HUES48 (cell line): Measurements from ENCODE around the gene KIT.

ENCODE experiments used
- H3K27ac ChIP-seq: one replicate; pipeline ENCODE4 v1.7.0; 2013; ENCODE audit warnings: low read depth, low read length, inconsistent platforms
- H3K27me3 ChIP-seq: 2 replicates; pipeline ENCODE4 v1.6.1; 2013; ENCODE audit warnings: mild to moderate bottlenecking, low read length; ENCODE audit not compliant: control insufficient read depth, insufficient read depth
- H3K36me3 ChIP-seq: 2 replicates; pipeline ENCODE4 v1.6.1; 2013; ENCODE audit warnings: low read length; ENCODE audit not compliant: control insufficient read depth, insufficient read depth
- H3K4me1 ChIP-seq: 2 replicates; pipeline ENCODE4 v1.6.1; 2013; ENCODE audit warnings: mild to moderate bottlenecking, low read length; ENCODE audit not compliant: control insufficient read depth, insufficient read depth
- H3K4me3 ChIP-seq: 2 replicates; pipeline ENCODE4 v1.5.1; 2013; ENCODE audit warnings: mild to moderate bottlenecking, low read depth, low read length
- H3K9ac ChIP-seq: 2 replicates; pipeline ENCODE4 v1.6.1; 2013; ENCODE audit warnings: mild to moderate bottlenecking, low read depth, low read length, moderate library complexity
- H3K9me3 ChIP-seq: 2 replicates; pipeline ENCODE4 v1.6.1; 2013; ENCODE audit warnings: low read length; ENCODE audit not compliant: control insufficient read depth, insufficient read depth

Gene KIT

GRCh38 chr4:54677853-54678650 lies 20.3 kb downstream of the KIT start:
- H3K27ac ChIP-seq, result no peak overlapping the region
- H3K27me3 ChIP-seq, result no peaks in the 10 kb centered on the region
- no peaks in the 10 kb centered on the region for H3K9me3 ChIP-seq
- H3K9ac ChIP-seq, result no peak overlapping the region
- no peak overlapping the region for H3K4me3 ChIP-seq
- no peaks in the 10 kb centered on the region for H3K36me3 ChIP-seq
- peaks cover 44% of the 10 kb centered on the region for H3K4me1 ChIP-seq

- no peak overlapping the region for H3K9ac ChIP-seq
- no peaks in the 10 kb centered on the region for H3K27me3 ChIP-seq
- H3K9me3 ChIP-seq, result no peaks in the 10 kb centered on the region
- H3K4me3 ChIP-seq, result no peak overlapping the region
- H3K27ac ChIP-seq, result no peak overlapping the region
- H3K4me1 ChIP-seq, result peaks cover 44% of the 10 kb centered on the region
- H3K36me3 ChIP-seq, result no peaks in the 10 kb centered on the region
These were observed 21.1 kb downstream of the KIT start for GRCh38 chr4:54678826-54679225.

GRCh38 chr4:54679813-54680212 lies 22.1 kb downstream of the KIT start:
- no peak overlapping the region for H3K9ac ChIP-seq
- no peak overlapping the region for H3K4me3 ChIP-seq
- H3K36me3 ChIP-seq, result no peaks in the 10 kb centered on the region
- H3K27ac ChIP-seq, result no peak overlapping the region
- no peaks in the 10 kb centered on the region for H3K27me3 ChIP-seq
- H3K9me3 ChIP-seq, result no peaks in the 10 kb centered on the region
- H3K4me1 ChIP-seq, result peaks cover 43% of the 10 kb centered on the region

DNA sequence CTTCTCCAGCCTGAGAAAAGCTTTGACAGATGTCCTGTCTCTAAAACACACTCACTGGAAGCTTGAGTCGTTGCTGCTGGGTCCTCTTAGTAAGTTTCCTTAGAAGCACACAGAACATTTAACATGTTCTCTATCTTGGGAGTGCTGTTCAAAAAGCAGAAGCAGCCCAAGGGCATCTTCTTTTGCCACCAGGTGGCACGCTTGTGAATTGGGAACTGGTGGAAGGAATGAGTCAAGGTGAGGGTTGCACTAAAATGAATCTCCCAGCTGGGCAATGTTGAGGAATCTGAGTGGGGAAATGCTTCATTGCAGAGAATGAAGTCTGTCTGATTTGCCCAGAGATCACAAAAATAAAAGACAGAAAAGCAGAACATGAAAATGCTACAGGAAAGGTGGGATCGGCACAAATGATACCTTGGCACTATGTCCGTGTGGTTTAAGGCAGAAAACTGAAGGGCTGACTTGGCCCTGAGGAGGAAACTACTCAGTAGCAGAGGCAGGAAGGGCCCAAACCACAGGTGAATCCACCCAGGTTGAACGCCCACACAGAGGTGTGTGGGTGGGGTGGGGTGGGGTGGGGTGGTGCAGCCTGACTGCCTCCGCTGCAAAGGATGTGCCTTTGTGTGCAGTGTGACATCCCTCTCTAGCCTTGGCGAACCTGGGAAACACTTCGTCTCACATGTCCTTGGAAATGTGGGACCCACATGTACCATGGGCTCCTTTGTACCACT lies 26.0 kb downstream of the KIT start:
- Histone ChIP-seq H3K36me3 (no peaks in the 10 kb centered on the region), H3K27ac (no peak overlapping the region), H3K9me3 (no peaks in the 10 kb centered on the region), H3K27me3 (no peaks in the 10 kb centered on the region), H3K4me1 (peaks cover 10% of the 10 kb centered on the region), H3K9ac (no peak overlapping the region), H3K4me3 (no peak overlapping the region)

DNA sequence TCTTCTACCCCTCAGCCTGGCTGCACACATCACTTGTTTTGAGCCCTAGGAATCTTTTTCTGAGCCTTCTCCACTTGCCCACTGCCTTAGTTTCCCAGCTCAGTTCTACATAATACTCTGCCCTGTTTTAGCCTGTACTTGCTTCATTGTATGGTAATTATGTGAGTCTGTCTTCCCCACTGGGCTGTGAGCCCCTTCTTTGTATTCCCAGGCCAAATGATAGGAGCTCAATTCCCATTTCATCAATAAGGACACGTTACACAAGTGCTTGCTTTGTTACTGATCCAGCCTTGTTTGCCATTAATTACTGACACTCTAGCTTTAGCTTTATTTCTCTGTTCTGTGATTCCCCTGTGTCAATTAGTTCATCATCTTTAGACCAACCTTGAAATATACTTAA lies 28.1 kb downstream of the KIT start:
- Histone ChIP-seq H3K4me1 (no peaks in the 10 kb centered on the region), H3K9ac (no peak overlapping the region), H3K27ac (no peak overlapping the region), H3K27me3 (no peaks in the 10 kb centered on the region), H3K36me3 (no peaks in the 10 kb centered on the region), H3K4me3 (no peak overlapping the region), H3K9me3 (no peaks in the 10 kb centered on the region)

DNA sequence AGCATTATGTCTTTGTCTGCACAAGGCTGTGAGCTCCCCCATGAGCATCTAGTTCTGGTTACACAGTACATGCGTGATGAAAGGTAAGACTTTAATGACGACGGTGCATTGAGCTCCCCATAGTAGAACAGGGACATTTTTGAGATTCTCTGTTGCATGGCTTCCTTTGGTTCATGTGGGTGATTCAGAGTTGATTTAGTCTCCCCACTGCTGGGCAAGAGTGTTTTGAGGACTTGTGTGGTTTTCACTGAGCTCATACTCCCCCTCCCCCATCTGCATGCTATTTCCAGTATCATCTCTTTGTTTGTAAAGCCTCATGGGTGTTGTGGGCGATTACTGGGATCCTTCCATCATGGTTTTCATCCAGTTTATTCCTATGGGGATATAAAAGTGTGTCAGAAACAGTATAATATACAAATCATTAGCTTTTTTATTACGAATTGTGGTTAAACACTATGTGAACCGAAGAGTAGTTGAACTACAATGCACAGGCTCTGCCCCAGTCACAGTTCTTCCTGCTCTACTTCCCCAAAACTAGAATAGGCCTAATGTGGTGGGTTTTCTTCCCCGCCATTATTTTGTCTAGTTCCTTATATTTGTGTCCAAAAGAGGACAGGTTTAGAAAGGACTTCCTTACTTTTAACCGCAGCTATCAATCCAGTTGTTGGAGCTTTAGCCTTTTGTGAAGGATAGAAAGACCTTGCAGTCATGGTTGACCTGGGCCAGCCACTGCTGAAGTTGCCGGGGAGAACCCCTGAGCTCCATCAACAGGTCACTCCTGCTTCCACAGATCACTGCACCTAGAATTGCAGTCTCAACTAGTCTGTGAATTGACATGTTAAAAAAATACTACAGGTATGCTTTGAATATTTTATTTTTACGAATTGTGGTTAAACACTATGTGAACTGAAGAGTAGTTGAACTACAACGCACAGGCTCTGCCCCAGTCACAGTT lies 30.4 kb downstream of the KIT start:
- Histone ChIP-seq H3K27ac (no peak overlapping the region), H3K36me3 (no peaks in the 10 kb centered on the region), H3K27me3 (no peaks in the 10 kb centered on the region), H3K9ac (no peak overlapping the region), H3K9me3 (no peaks in the 10 kb centered on the region), H3K4me3 (no peak overlapping the region), H3K4me1 (no peaks in the 10 kb centered on the region)

GRCh38 chr4:54695337-54695736 lies 37.6 kb downstream of the KIT start:
- Histone ChIP-seq H3K9me3 (no peaks in the 10 kb centered on the region), H3K4me1 (peaks cover 10% of the 10 kb centered on the region), H3K4me3 (no peak overlapping the region), H3K36me3 (peaks cover 38% of the 10 kb centered on the region), H3K9ac (no peak overlapping the region), H3K27ac (no peak overlapping the region), H3K27me3 (no peaks in the 10 kb centered on the region)

GRCh38 chr4:54695788-54696187 lies 38.0 kb downstream of the KIT start:
- Histone ChIP-seq H3K36me3 (peaks cover 38% of the 10 kb centered on the region), H3K27ac (no peak overlapping the region), H3K4me3 (no peak overlapping the region), H3K27me3 (no peaks in the 10 kb centered on the region), H3K4me1 (peaks cover 10% of the 10 kb centered on the region), H3K9ac (no peak overlapping the region), H3K9me3 (no peaks in the 10 kb centered on the region)

DNA sequence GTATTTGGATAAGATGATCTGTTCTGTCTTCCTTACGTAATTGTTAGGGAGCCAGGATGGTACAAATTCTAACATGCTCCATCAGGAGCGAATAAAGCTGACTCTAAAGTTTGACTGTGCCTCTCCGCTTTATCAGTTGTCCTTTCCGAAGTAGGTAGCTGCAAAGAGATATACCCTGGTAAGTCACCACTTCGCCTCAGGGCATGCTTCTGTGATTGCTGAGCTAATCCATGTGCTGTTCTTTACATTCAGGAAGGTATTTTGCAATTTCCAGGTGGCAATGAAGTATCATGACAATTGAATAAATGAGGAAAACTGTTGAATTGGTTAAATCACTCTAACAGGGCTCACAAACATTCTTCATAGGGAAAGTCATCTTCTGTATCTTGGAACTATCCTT lies 38.9 kb downstream of the KIT start:
- Histone ChIP-seq H3K4me1 (peaks cover 10% of the 10 kb centered on the region), H3K27me3 (no peaks in the 10 kb centered on the region), H3K36me3 (peaks cover 38% of the 10 kb centered on the region), H3K9ac (no peak overlapping the region), H3K27ac (no peak overlapping the region), H3K4me3 (no peak overlapping the region), H3K9me3 (no peaks in the 10 kb centered on the region)

GRCh38 chr4:54700986-54701385 lies 43.2 kb downstream of the KIT start:
- Histone ChIP-seq H3K27me3 (no peaks in the 10 kb centered on the region), H3K4me3 (no peak overlapping the region), H3K9ac (no peak overlapping the region), H3K36me3 (peaks cover 43% of the 10 kb centered on the region), H3K27ac (no peak overlapping the region), H3K9me3 (no peaks in the 10 kb centered on the region), H3K4me1 (peaks cover 10% of the 10 kb centered on the region)
